HG02610 (cell line): ENCODE data around the gene RNF168.
"Not testable (repeated sequence)": the region's sequence is repeated elsewhere in the genome, so short reads cannot be mapped to it uniquely, and the experiment has no call there.

ENCODE experiments used
- ATAC-seq: cut with Tn5 transposase; IDR thresholded peaks from one replicate; pipeline ENCODE4 v1.9.1; 2021; ENCODE audit warnings: mild to moderate bottlenecking, moderate library complexity; ENCODE audit not compliant: unreplicated experiment

RNF168 gene, protein sequence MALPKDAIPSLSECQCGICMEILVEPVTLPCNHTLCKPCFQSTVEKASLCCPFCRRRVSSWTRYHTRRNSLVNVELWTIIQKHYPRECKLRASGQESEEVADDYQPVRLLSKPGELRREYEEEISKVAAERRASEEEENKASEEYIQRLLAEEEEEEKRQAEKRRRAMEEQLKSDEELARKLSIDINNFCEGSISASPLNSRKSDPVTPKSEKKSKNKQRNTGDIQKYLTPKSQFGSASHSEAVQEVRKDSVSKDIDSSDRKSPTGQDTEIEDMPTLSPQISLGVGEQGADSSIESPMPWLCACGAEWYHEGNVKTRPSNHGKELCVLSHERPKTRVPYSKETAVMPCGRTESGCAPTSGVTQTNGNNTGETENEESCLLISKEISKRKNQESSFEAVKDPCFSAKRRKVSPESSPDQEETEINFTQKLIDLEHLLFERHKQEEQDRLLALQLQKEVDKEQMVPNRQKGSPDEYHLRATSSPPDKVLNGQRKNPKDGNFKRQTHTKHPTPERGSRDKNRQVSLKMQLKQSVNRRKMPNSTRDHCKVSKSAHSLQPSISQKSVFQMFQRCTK

DNA sequence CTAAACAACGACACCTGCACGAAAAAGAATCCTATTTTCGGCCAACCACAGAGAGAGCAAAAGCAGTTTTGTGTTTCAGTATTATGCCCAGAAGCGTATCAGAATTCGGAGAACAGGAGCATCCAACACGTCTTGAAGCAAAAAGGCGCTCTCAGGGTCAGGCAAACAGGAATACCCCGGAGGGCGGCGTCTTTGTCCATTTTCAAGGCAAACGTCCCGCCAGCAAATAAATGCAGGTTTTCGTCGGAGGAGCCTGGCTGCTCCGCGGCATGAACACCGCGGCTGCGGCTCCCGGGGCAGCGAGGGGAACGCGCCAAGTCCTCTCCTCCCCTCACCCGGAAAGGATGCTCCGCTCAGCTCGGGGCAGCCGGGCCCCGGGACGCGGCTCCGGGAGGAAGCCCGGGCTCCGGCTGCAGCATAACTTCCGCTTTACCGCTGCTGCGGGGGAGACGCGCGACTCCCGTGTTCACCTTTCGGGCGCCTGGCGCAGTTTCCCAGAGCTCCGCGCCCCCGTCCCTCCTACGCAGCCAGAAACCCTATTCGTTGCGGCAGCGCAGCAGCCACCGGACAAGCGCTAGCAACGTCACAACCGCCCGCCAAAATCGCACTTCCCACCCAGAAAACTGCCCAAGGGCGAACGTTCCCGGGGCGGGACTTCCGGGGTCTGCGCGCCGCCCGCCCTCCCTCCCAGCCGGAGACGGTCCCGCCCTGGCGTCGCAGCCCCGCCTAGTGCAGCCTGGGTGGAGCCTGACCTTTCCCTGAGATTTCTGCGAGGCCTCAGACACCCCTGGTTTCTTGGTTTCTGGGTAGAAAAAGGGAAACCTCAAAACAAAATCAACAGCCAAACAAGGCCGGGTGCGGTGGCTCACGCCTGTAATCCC, at the start of gene RNF168:
Gene RNF168 (minus strand): TSS at position 573 of the 881 bp plus-strand sequence. CDS start 595 bp downstream, outside the sequence.
- peak; percentile 80 for ATAC-seq

- no peak for ATAC-seq
These were observed 48.7 kb upstream of the RNF168 start for GRCh38 chr3:196552253-196552652.

- ATAC-seq = not testable (repeated sequence)
These were observed 46.6 kb upstream of the RNF168 start for GRCh38 chr3:196550172-196550571.

GRCh38 chr3:196549312-196549711, 45.7 kb upstream of the RNF168 start:
- not testable (repeated sequence) for ATAC-seq

DNA sequence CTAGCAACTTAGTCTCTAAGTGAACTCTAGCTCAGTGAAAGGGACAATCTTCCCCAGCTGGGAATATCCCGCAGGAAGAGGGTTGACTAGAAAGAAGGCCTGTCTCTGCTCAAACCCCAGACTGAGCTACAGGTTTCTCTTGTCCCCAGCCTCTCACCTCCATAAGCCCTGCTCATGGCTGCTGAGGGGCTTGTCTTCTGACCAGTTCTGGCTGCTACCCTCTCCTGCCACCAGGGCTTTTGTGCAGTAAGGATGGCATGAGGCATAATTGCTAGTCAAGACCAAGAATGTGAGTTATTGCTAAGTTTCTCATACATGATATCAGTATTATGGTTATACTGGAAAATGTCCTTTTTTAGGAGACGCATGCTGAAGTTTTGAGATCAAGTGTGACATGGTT, 43.5 kb upstream of the RNF168 start:
- no peak for ATAC-seq

GRCh38 chr3:196546537-196546936, 43.0 kb upstream of the RNF168 start:
- ATAC-seq = no peak

GRCh38 chr3:196544491-196544992, 41.0 kb upstream of the RNF168 start:
- no peak for ATAC-seq

- no peak for ATAC-seq
These were observed 38.3 kb upstream of the RNF168 start for GRCh38 chr3:196541684-196542445.

GRCh38 chr3:196537319-196537984, 33.9 kb upstream of the RNF168 start:
- no peak for ATAC-seq

GRCh38 chr3:196533260-196533681, 29.7 kb upstream of the RNF168 start:
- no peak for ATAC-seq

DNA sequence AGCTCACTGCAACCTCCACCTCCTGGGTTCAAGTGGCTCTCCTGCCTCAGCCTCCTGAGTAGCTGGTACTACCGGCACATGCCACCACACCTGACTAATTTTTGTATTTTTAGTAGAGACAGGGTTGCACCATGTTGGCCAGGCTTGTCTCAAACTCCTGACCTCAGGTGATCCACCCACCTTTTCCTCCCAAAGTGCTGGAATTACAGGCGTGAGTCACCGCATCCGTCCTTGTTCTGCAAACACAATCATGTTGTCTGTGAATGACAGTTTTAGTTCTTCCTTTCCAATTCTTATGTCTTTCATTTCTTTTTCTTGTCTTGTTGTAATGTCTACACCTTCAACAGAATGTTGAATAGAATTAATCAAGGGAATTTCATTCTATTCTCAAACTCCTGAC, 27.9 kb upstream of the RNF168 start:
- ATAC-seq = no peak

DNA sequence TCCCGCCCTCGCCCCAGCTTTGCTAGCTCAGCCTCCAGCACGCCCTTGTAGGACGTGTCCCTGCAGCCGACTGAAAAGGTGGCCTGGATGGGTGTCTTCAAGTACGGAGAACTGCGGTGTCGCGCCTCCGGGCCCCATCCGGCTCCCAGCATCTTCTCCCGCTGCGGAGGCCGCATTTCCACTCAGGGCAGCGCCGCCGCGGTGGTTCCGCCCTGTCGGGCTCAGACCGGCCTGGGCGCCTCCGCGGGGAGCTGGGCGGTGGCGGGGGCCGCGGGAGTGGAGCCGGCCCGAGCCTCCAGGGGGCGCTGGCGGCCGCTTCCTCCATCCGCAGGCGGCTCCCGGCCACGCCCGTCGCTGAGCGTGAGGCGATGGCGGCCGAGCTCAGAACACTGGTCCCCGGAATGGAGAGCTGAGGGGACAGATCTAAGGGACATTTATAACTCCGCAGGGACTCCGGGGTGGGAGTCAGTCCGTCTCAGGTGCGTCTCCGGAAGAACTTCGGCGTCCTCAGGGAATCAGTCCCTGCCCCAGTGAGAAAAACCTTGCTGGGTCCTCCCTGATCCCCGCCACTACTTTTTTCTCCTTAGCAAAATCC, 25.2 kb upstream of the RNF168 start:
- ATAC-seq = peak; percentile 82

- no peak for ATAC-seq
These were observed 21.6 kb upstream of the RNF168 start for GRCh38 chr3:196525141-196525540.

DNA sequence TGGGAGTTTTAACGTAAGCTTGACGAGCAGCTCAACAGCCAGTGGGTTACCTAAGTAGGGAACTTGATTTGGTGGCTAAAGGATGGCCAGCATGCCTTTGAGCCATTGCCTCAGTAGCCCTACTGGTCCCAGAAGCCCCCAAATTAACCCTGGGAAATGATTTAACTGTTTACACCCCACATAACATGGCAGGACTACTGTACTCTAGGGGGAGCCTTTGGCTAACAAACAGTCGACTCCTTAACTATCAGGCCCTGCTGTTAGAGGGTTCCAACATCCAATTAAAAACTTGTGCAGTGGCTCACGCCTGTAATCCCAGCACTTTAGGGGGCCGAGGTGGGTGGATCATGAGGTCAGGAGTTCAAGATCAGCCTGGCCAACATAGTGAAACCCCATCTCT, 21.0 kb upstream of the RNF168 start:
- ATAC-seq = no peak

DNA sequence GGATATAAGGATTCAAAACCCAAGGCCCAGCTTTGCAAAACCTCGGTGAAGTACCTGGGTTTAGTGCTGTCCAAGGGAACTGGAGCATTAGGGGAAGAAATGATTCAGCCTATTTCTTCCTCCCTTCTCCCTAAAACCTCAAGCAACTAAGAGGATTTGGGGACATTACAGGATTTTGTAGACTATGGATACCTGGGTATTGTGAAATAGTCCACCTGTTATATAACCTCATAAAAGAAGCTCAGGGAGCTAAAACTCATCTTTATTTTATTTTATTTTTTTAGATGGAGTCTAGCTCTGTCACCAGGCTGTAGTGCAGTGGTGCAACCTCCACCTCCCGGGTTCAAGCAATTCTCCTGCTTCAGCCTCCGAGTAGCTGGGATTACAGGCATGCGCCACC, 20.3 kb upstream of the RNF168 start:
- ATAC-seq = no peak

- not testable (repeated sequence) for ATAC-seq
These were observed 17.7 kb upstream of the RNF168 start for GRCh38 chr3:196521291-196521690.

- ATAC-seq = no peak
These were observed 16.1 kb upstream of the RNF168 start for GRCh38 chr3:196519718-196520082.

GRCh38 chr3:196518966-196519717, 15.6 kb upstream of the RNF168 start:
- no peak for ATAC-seq

- ATAC-seq = no peak
These were observed 14.4 kb upstream of the RNF168 start for GRCh38 chr3:196517919-196518318.
